Activated naive CD8-positive, alpha-beta T cell treated with anti-CD3 and anti-CD28 coated beads, Interleukin-2, amount 10 ng/mL, durations not matched to agents 7 days and 5 days (primary cell): ENCODE results near the gene ATAD1. TPM values are rescaled to one million over a fixed set of nuclear protein-coding genes. Genes with fewer than 3 reads are reported as not detected.
A peak's percentile ranks its signal among the peaks of the same experiment; 100 is the strongest.
"Not testable (repeated sequence)": the region's sequence is repeated elsewhere in the genome, so short reads cannot be mapped to it uniquely, and the experiment has no call there.

Experiments
- ATAC-seq: fragments of 150-1000 bp; cut with Tn5 transposase; one replicate; pipeline ENCODE4 v1.10.0; 2021; ENCODE audit warnings: low read depth, moderate library complexity
- POLR2A ChIA-PET: fragments of 350-600 bp; sonication (Branson Sonifier 250); formaldehyde crosslinking; loops from one replicate; lab custom pipeline; 2021; ENCODE audit warnings: antibody characterized with exemption; lab: Charles Lee
- DNase-seq: peaks from one replicate; pipeline ENCODE4 v3.0.0; 2021
- H3K27ac Mint-ChIP-seq: one replicate; pipeline ENCODE4 v1.8.0; 2022; ENCODE audit warnings: mild to moderate bottlenecking, mixed read lengths
- H3K27me3 Mint-ChIP-seq: one replicate; pipeline ENCODE4 v1.8.0; 2022; ENCODE audit warnings: mild to moderate bottlenecking, moderate library complexity, mixed read lengths
- H3K36me3 Mint-ChIP-seq: one replicate; pipeline ENCODE4 v1.8.0; 2021; ENCODE audit warnings: mild to moderate bottlenecking, mixed read lengths
- H3K4me1 Mint-ChIP-seq: one replicate; pipeline ENCODE4 v1.8.0; 2021; ENCODE audit warnings: mixed read lengths
- H3K4me3 Mint-ChIP-seq: one replicate; pipeline ENCODE4 v1.8.0; 2022; ENCODE audit warnings: mild to moderate bottlenecking, moderate library complexity, mixed read lengths
- H3K9me3 Mint-ChIP-seq: one replicate; pipeline ENCODE4 v1.8.0; 2021; ENCODE audit warnings: mixed read lengths
- total RNA-seq, 2 experiments: library from RNA; stranded (reverse); gene quantifications; one replicate each; pipeline ENCODE4 v1.2.3, GENCODE V29; 2021

Gene ATAD1
- total RNA-seq, 2 experiments from 2014 or later = 45.7 to 45.9 TPM

DNA sequence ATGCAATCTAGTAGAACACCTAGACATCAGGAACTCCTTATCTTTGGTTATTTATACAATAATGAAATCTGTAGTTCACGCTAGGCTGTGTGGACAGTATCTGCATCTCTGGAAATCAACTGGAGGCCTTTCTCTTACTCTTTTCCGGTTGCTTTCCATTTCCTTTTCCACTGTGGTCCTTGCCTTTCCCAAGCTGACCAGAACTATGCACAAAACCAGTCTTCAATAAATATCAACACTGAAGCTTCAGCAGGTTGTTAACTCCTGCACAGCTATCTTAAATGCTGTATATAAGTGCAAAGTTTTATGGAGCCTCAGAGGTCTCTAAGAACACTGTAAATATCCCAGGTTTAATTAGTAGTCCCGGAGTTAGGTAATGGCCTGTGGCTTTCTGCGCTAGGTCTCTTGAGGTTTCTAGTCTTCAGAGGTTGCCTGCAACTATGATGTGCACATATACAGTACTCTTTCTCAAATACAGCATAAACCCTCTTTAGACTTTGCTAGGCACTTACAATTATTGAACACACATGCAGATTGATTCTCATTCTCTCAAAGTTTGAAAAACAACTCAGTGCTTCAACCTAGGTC is 42.9 kb upstream of the ATAD1 start:
- no peak for DNase-seq
- POLR2A ChIA-PET = interaction anchor here (1.6 to 4.3 kb wide), 7 partner anchors 10 to 526 kb away, joined by 6 to 97 read pairs (median 12); partner anchors contain the start of gene ATAD1
- no peaks in the 10 kb centered on the region for H3K9me3 Mint-ChIP-seq
- H3K4me1 Mint-ChIP-seq = peaks cover 17% of the 10 kb centered on the region
- peaks cover 11% of the 10 kb centered on the region for H3K36me3 Mint-ChIP-seq
- H3K4me3 Mint-ChIP-seq = peak overlapping the region; percentile 92
- H3K27ac Mint-ChIP-seq = no peak overlapping the region
- H3K27me3 Mint-ChIP-seq = no peaks in the 10 kb centered on the region
- no peak for ATAC-seq

GRCh38 chr10:87860156-87860795 is 42.2 kb upstream of the ATAD1 start:
- ATAC-seq = no peak
- Mint-ChIP-seq H3K27me3 (no peaks in the 10 kb centered on the region), H3K9me3 (no peaks in the 10 kb centered on the region), H3K36me3 (peaks cover 7% of the 10 kb centered on the region), H3K4me3 (peak overlapping the region; percentile 38), H3K27ac (peak overlapping the region; percentile 40), H3K4me1 (peaks cover 18% of the 10 kb centered on the region)
- no peak for DNase-seq
- POLR2A ChIA-PET = interaction anchor here (3.2 to 3.8 kb wide), 2 partner anchors 41 to 411 kb away, joined by 20 to 40 read pairs; partner anchors contain the start of gene ATAD1

DNA sequence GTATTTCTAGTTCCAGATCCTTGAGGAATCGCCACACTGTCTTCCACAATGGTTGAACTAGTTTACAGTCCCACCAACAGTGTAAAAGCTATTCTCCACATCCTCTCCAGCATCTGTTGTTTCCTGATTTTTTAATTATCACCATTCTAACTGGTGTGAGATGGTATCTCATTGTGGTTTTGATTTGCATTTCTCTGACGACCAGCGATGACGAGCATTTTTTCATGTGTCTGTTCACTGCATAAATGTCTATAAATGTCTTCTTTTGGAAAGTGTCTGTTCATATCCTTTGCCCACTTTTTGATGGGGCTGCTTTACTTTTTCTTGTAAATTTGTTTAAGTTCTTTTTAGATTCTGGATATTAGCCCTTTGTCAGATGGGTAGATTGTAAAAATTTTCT is 37.6 kb upstream of the ATAD1 start:
- not testable (repeated sequence) for H3K9me3 Mint-ChIP-seq, H3K36me3 Mint-ChIP-seq, H3K27me3 Mint-ChIP-seq, DNase-seq, ATAC-seq, H3K4me3 Mint-ChIP-seq, H3K27ac Mint-ChIP-seq
- peaks cover 20% of the 10 kb centered on the region for H3K4me1 Mint-ChIP-seq
- POLR2A ChIA-PET = interaction anchor here (0.7 kb wide), 1 partner anchor 332 kb away, joined by 3 read pairs; no protein-coding TSS in a partner anchor

GRCh38 chr10:87855247-87855646 is 37.2 kb upstream of the ATAD1 start:
- not testable (repeated sequence) for H3K4me3 Mint-ChIP-seq, ATAC-seq, H3K9me3 Mint-ChIP-seq, H3K27me3 Mint-ChIP-seq, H3K27ac Mint-ChIP-seq, H3K36me3 Mint-ChIP-seq, DNase-seq
- H3K4me1 Mint-ChIP-seq = peaks cover 20% of the 10 kb centered on the region
- POLR2A ChIA-PET = interaction anchor here (0.7 kb wide), 1 partner anchor 331 kb away, joined by 3 read pairs; no protein-coding TSS in a partner anchor

- Mint-ChIP-seq H3K4me3 (no peak overlapping the region), H3K27ac (no peak overlapping the region), H3K4me1 (peaks cover 18% of the 10 kb centered on the region), H3K9me3 (no peaks in the 10 kb centered on the region), H3K27me3 (no peaks in the 10 kb centered on the region), H3K36me3 (no peaks in the 10 kb centered on the region)
- POLR2A ChIA-PET = interaction anchor here (1.1 kb wide), 1 partner anchor 11 kb away, joined by 3 read pairs; the partner anchor contains the start of genes KLLN and PTEN
- DNase-seq = no peak
- ATAC-seq = no peak
These were observed 34.1 kb upstream of the ATAD1 start for GRCh38 chr10:87852089-87852488.

- DNase-seq (no peak), ATAC-seq (peak; percentile 86)
- H3K27ac Mint-ChIP-seq = no peak overlapping the region
- POLR2A ChIA-PET = interaction anchor here (1.7 kb wide), 1 partner anchor 11 kb away, joined by 7 read pairs; no protein-coding TSS in a partner anchor
- peaks cover 1% of the 10 kb centered on the region for H3K27me3 Mint-ChIP-seq
- no peaks in the 10 kb centered on the region for H3K36me3 Mint-ChIP-seq
- peaks cover 19% of the 10 kb centered on the region for H3K4me1 Mint-ChIP-seq
- H3K4me3 Mint-ChIP-seq = no peak overlapping the region
- H3K9me3 Mint-ChIP-seq = no peaks in the 10 kb centered on the region
These were observed 32.7 kb upstream of the ATAD1 start for GRCh38 chr10:87850742-87851205.

GRCh38 chr10:87849001-87849400 is 31.0 kb upstream of the ATAD1 start:
- no peak for ATAC-seq
- peaks cover 1% of the 10 kb centered on the region for H3K27me3 Mint-ChIP-seq
- no peak overlapping the region for H3K4me3 Mint-ChIP-seq
- no peak for DNase-seq
- H3K27ac Mint-ChIP-seq = no peak overlapping the region
- no peaks in the 10 kb centered on the region for H3K9me3 Mint-ChIP-seq
- POLR2A ChIA-PET = no interaction called here
- peaks cover 13% of the 10 kb centered on the region for H3K4me1 Mint-ChIP-seq
- no peaks in the 10 kb centered on the region for H3K36me3 Mint-ChIP-seq

DNA sequence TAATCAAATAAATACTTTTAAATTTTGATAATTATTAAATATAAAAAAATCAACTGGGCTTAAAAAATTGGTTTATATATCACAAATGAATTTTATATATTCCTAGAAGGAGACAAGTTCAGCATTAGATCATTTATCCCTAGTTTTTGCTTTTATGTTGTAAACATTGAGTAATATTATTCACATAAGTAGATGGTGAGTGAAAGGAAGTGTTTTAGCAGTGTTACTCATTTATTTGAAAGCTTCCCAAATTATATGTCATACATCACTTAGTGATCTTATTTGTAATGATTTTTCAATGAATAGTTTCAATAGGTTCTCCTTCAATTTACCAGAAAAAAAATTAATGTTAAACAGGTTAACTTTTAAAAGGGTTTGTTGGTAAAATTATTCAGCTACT is 29.5 kb upstream of the ATAD1 start:
- Mint-ChIP-seq H3K36me3 (peaks cover under 1% of the 10 kb centered on the region), H3K27me3 (peaks cover 1% of the 10 kb centered on the region), H3K4me3 (no peak overlapping the region), H3K4me1 (peaks cover 17% of the 10 kb centered on the region), H3K27ac (no peak overlapping the region), H3K9me3 (no peaks in the 10 kb centered on the region)
- DNase-seq (no peak), ATAC-seq (no peak)
- POLR2A ChIA-PET = no interaction called here

GRCh38 chr10:87846711-87847110 is 28.7 kb upstream of the ATAD1 start:
- POLR2A ChIA-PET, DNase-seq, ATAC-seq, H3K27ac Mint-ChIP-seq, H3K36me3 Mint-ChIP-seq, H3K9me3 Mint-ChIP-seq, H3K27me3 Mint-ChIP-seq, H3K4me3 Mint-ChIP-seq: not testable (repeated sequence)
- peaks cover 20% of the 10 kb centered on the region for H3K4me1 Mint-ChIP-seq

- Mint-ChIP-seq H3K27ac (no peak overlapping the region), H3K36me3 (peaks cover 1% of the 10 kb centered on the region), H3K4me3 (no peak overlapping the region), H3K4me1 (peaks cover 18% of the 10 kb centered on the region), H3K27me3 (peaks cover 1% of the 10 kb centered on the region), H3K9me3 (no peaks in the 10 kb centered on the region)
- POLR2A ChIA-PET = interaction anchor here (0.7 to 0.8 kb wide), 2 partner anchors 16 to 543 kb away, joined by 3 to 5 read pairs; no protein-coding TSS in a partner anchor
- no peak for ATAC-seq
- DNase-seq = no peak
These were observed 28.0 kb upstream of the ATAD1 start for GRCh38 chr10:87846023-87846422.

DNA sequence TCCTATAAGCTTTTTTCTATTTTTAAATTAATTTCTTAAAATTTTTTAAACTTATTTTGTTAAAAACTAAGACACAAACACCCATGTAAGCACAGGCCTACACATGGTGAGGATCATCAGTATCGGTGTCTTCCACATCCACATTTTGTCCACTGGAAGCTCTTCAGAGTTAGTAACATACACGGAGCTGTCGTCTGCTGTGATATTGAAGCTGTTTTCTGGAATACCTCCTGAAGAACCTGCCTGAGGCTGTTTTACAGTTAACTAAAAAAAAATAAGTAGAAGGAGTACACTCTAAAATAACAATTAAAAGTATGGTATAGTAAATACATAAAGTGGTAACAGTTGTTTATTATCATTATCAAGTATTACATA is 27.6 kb upstream of the ATAD1 start:
- peaks cover 1% of the 10 kb centered on the region for H3K27me3 Mint-ChIP-seq
- POLR2A ChIA-PET = interaction anchor here (0.7 to 0.8 kb wide), 2 partner anchors 16 to 544 kb away, joined by 3 to 5 read pairs; no protein-coding TSS in a partner anchor
- H3K27ac Mint-ChIP-seq = no peak overlapping the region
- H3K9me3 Mint-ChIP-seq = no peaks in the 10 kb centered on the region
- H3K4me1 Mint-ChIP-seq = peaks cover 15% of the 10 kb centered on the region
- peaks cover 1% of the 10 kb centered on the region for H3K36me3 Mint-ChIP-seq
- H3K4me3 Mint-ChIP-seq = no peak overlapping the region
- DNase-seq = no peak
- ATAC-seq = no peak

- Mint-ChIP-seq H3K27me3 (peaks cover 1% of the 10 kb centered on the region), H3K4me1 (peaks cover 10% of the 10 kb centered on the region), H3K36me3 (peaks cover 1% of the 10 kb centered on the region), H3K9me3 (no peaks in the 10 kb centered on the region), H3K4me3 (no peak overlapping the region), H3K27ac (no peak overlapping the region)
- POLR2A ChIA-PET = interaction anchor here (0.7 to 0.8 kb wide), 2 partner anchors 17 to 544 kb away, joined by 3 to 5 read pairs; no protein-coding TSS in a partner anchor
- DNase-seq = no peak
- no peak for ATAC-seq
These were observed 27.0 kb upstream of the ATAD1 start for GRCh38 chr10:87844837-87845623.

DNA sequence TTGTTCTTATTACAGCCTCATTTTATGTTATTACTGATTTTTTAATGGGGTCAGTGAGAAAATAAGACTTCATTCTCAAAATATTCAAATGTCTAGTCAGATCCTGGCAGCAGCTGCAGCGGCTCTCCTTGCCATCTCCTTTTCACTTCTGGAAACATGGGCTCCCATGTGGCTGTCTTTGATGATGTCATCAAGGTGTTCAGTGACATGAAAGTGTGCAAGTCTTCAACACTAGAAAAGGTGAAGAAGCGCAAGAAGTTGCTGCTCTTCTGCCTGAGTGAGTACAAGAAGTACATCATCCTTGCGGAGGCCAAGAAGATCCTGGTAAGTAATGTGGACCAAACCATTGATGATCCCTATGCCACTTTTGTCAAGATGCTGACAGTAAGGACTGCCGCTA is 25.7 kb upstream of the ATAD1 start:
- DNase-seq (no peak), ATAC-seq (no peak)
- Mint-ChIP-seq H3K27me3 (peaks cover 1% of the 10 kb centered on the region), H3K4me3 (no peak overlapping the region), H3K4me1 (peaks cover 10% of the 10 kb centered on the region), H3K36me3 (peaks cover 1% of the 10 kb centered on the region), H3K9me3 (no peaks in the 10 kb centered on the region), H3K27ac (no peak overlapping the region)
- POLR2A ChIA-PET = interaction anchor here (1.1 kb wide), 1 partner anchor 26 kb away, joined by 3 read pairs; the partner anchor contains the start of gene ATAD1
